SHP77 treated with DMSO at 0.1 percent for 48 hours (cell line): ENCODE data around the gene LRRC23.

Experiments used
- DNase-seq: peaks from one replicate; lab custom pipeline; 2025; lab: John Stamatoyannopoulos, UW

Gene LRRC23

GRCh38 chr12:6946033-6946919, 41.7 kb downstream of the LRRC23 start:
- peak; percentile 66 for DNase-seq

GRCh38 chr12:6946920-6947374, 42.3 kb downstream of the LRRC23 start:
- no peak for DNase-seq

GRCh38 chr12:6947615-6948014, 43.0 kb downstream of the LRRC23 start:
- DNase-seq, result no peak

- DNase-seq, result no peak
These were observed 44.4 kb downstream of the LRRC23 start for GRCh38 chr12:6948873-6949594.

GRCh38 chr12:6950401-6950801, 45.8 kb downstream of the LRRC23 start:
- DNase-seq, result no peak

DNA sequence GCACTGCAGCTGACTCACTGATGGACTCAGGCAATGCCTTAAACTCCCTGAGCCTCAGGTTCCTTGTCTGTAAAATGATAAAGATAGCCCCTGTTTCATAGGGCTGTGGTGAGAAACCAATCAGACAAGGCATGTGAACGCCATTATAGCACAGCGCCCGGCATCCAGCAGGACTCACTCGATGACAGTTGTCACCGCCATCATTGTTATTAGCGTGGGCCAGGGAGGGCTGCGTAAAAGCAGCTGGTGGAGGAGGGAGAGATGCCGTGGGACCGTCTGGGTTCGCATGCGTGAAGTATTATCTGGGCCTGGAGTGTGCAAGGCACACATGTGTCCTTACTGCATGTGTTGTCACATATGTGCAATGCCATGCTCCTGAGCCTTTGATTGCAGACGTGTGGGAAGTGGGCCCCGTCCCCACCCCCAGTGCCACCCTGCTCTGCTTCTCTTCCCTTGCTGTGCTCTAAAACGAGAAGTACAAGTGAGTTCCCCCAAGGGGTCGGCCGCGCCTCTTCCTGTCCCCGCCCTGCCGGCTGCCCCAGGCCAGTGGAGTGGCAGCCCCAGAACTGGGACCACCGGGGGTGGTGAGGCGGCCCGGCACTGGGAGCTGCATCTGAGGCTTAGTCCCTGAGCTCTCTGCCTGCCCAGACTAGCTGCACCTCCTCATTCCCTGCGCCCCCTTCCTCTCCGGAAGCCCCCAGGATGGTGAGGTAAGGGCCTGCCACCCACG, 46.4 kb downstream of the LRRC23 start, which contains the start of gene PTPN6:
Gene PTPN6 (plus strand): TSS at position 546 of the 730 bp plus-strand sequence. CDS start 157 bp downstream, at position 703.
- DNase-seq, result no peak

DNA sequence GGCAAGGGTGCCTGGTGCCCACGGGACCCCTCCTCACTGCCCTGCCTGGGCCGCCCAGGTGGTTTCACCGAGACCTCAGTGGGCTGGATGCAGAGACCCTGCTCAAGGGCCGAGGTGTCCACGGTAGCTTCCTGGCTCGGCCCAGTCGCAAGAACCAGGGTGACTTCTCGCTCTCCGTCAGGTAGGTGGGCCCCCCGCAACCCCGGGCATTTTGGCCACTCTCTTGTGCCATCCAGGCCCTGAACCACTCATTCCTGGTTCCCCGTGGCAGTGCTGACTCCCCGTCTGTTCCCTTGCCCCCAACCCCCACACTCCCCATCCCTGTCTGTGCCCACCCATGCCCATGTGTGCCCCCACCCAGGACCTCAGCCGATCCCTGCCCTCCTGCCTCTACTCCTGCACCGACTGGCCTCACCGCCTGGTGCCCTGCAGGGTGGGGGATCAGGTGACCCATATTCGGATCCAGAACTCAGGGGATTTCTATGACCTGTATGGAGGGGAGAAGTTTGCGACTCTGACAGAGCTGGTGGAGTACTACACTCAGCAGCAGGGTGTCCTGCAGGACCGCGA, 47.0 kb downstream of the LRRC23 start:
- no peak for DNase-seq

- DNase-seq, result no peak
These were observed 47.7 kb downstream of the LRRC23 start for GRCh38 chr12:6952121-6952862.

GRCh38 chr12:6952863-6953441, 48.3 kb downstream of the LRRC23 start:
- no peak for DNase-seq

GRCh38 chr12:6953442-6954315, 49.1 kb downstream of the LRRC23 start:
- DNase-seq, result no peak

GRCh38 chr12:6954316-6955107, 49.9 kb downstream of the LRRC23 start:
- no peak for DNase-seq

GRCh38 chr12:6955108-6956020, 50.7 kb downstream of the LRRC23 start:
- DNase-seq, result no peak

DNA sequence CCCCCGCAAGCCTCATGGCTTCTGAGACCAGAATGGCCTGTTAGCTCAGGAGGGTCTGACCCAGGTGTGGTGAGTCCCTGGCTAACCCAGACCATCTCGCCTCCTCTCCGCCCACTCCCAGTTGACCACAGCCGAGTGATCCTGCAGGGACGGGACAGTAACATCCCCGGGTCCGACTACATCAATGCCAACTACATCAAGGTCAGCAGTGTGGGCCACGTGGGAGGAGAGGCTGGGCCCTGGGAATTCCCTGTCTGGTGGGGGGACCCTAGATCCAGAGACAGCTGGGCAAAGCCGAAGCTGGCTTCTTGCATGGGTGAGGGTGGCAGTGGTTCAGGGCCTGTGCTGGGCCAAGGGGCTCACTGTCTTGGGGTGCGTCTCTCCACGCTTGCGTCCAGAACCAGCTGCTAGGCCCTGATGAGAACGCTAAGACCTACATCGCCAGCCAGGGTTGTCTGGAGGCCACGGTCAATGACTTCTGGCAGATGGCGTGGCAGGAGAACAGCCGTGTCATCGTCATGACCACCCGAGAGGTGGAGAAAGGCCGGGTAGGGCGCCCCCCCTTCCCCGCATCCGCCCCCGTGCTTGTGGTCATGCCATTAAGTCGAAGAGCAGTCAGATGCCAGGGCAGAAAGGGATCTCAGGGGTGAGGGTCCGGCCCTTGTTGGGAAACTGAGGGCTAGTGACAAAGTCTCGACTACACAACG, 51.6 kb downstream of the LRRC23 start:
- no peak for DNase-seq

- no peak for DNase-seq
These were observed 52.6 kb downstream of the LRRC23 start for GRCh38 chr12:6957151-6957701.

DNA sequence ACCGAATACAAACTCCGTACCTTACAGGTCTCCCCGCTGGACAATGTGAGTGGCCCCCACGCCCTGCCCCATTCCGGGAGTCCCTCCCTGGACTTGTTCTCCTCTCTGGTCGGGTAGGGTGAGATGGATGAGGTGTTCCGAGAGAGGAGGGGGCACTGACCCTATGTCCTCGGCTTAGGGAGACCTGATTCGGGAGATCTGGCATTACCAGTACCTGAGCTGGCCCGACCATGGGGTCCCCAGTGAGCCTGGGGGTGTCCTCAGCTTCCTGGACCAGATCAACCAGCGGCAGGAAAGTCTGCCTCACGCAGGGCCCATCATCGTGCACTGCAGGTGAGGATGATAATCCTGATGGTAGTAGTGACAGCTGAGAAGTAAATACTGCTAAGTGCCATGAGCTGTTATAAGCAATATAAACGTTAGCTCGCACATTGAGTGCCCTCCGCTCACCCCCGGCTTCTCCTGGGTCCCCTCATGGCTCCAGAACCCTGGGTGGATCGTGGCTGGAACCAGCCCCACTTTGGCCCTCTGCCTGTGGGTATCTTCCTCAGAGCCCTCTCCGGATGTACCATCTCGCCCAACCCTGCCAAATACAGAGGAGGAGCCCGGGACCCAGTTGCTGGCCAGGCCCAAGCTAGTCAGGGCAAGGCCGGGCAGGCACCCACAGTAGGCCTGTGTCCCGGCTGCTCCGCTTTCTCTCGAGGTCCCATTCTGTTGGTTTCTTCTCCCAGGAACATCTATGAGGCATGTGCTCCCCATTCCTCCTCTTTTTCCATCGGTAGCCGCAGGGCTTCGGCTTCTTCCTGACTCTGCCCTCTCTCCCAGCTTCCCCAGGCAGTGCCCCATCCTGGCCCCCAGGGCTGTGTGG, 53.4 kb downstream of the LRRC23 start:
- DNase-seq, result no peak

DNA sequence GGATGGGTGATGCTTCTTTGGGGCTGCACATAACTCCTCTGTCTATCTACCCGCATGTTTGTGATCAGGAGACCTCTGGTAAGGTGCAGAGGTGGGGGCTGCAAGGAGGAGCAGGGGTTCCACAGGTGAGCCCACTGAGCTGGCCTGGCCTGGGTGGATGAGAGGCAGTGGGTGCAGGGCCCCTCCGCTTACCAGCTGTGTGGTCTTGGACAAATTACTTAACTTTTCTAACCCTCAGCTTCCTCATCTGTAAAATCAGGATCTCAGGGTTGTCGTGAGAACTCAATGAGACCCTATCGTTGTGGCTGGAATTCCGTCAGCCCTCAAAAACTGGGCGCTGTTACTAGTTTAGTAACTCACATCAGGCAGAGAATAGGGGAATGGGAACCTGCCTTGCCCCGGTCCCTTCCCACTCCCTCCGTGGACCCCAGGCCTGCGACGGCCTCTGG, 54.0 kb downstream of the LRRC23 start:
- DNase-seq, result no peak
